Stomach smooth muscle (tissue), 2 donors: Measurements from ENCODE around the gene MIPEP.

ENCODE experiments used
- H3K27ac ChIP-seq: one replicate; pipeline ENCODE4 v1.7.0; 2013; ENCODE audit warnings: mild to moderate bottlenecking, low read length, inconsistent platforms
- H3K27me3 ChIP-seq, 2 donors: one replicate each; pipeline ENCODE4 v1.7.0; 2013; ENCODE audit warnings: low read length in 2 of 2; ENCODE audit not compliant: insufficient read depth in 2 of 2, control insufficient read depth in 1 of 2
- H3K36me3 ChIP-seq, 2 donors: one replicate each; pipeline ENCODE4 v1.7.0; 2013; ENCODE audit warnings: low read length in 2 of 2; ENCODE audit not compliant: control insufficient read depth in 2 of 2, insufficient read depth in 2 of 2
- H3K4me1 ChIP-seq: one replicate; pipeline ENCODE4 v1.7.0; 2013; ENCODE audit warnings: low read length; ENCODE audit not compliant: control insufficient read depth, insufficient read depth
- H3K4me3 ChIP-seq, 2 donors: one replicate each; pipeline ENCODE4 v1.7.0; 2013; ENCODE audit warnings: low read length in 2 of 2
- H3K9ac ChIP-seq, 2 donors: one replicate each; pipeline ENCODE4 v1.7.0; 2013; ENCODE audit warnings: low read length in 2 of 2, mild to moderate bottlenecking in 1 of 2
- H3K9me3 ChIP-seq, 2 donors: one replicate each; pipeline ENCODE4 v1.7.0; 2013; ENCODE audit warnings: low read length in 2 of 2; ENCODE audit not compliant: control insufficient read depth in 2 of 2
- donor health status: healthy.
- donor health status: Pancreatic carcinoma.

MIPEP gene

GRCh38 chr13:23796551-23796950, 92.6 kb downstream of the MIPEP start:
- Histone ChIP-seq H3K27ac (no peak overlapping the region), H3K9me3 (no peaks in the 10 kb centered on the region), H3K9ac (no peak overlapping the region), H3K4me1 (no peaks in the 10 kb centered on the region), H3K4me3 (no peak overlapping the region), H3K36me3 (peaks cover 3 to 5% of the 10 kb centered on the region in 2 donors), H3K27me3 (no peaks in the 10 kb centered on the region)

DNA sequence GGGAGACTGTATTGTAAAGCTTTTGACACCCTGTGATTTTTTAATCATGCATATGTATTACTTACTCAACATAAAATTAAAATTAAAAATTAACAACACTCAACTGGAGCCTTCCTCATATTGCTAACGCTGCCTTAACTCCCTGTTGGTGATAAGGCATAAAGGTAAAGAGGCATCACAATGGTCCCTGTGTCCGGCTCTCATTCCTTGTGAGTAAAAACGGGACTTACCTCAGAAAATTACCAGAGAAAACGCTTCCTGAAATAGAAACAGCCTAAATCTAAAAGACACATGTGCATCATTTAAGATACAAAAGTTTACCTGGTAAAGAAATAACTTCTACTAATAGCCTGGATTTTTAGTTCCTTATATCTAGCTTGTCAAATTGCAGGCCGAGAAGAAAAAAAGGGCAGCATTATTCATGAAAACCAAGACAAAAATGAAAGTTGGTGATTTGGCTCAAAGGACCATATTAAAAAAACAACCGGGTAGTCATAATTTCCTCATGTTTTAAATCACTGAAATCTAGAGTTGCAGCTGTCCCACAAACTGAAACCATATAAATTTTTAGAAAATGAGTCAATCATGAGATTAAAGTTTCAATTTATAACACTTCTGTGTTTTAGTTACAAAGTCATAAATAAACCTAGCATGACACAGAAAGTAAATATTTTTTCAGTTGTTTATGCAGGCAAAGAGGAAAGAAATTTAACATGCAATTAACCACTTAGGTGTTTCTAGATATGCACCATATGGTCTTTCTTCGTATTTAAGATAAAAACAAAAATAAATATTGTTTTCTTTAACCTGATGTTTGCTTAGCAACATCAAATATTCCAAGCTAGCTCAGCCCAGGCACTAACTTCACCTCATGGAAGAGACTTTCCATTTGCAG, 94.7 kb downstream of the MIPEP start:
- no peak overlapping the region for H3K27ac ChIP-seq
- H3K27me3 ChIP-seq = no peaks in the 10 kb centered on the region
- no peaks in the 10 kb centered on the region for H3K9me3 ChIP-seq
- H3K4me1 ChIP-seq = peaks cover under 1% of the 10 kb centered on the region
- H3K9ac ChIP-seq = no peak overlapping the region
- H3K36me3 ChIP-seq = peaks cover 3 to 5% of the 10 kb centered on the region in 2 donors
- H3K4me3 ChIP-seq = no peak overlapping the region

DNA sequence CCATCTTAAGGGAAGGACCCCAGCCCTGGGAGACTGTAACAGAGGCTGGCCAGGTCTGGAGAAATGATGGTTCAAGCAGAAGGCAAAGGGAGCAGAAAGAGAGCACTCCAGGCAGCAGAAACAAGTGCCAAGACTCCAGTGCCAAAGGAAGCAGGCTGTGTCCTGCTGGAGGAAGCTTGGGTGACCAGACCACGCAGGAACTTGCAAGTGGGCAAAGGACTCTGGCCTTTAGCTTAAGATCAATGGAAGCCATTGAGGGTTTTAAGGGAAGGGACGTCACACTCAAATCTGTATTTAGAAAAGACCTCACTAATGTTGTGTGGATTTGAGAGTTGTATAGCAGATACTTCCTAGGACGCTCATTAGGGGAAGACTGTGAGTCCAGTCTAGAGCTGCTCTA, 95.5 kb downstream of the MIPEP start:
- peaks cover 4% of the 10 kb centered on the region for H3K4me1 ChIP-seq
- no peak overlapping the region for H3K9ac ChIP-seq
- H3K9me3 ChIP-seq = no peaks in the 10 kb centered on the region
- H3K27ac ChIP-seq = no peak overlapping the region
- H3K36me3 ChIP-seq = peaks cover 3 to 5% of the 10 kb centered on the region in 2 donors
- no peak overlapping the region for H3K4me3 ChIP-seq
- no peaks in the 10 kb centered on the region for H3K27me3 ChIP-seq

- Histone ChIP-seq H3K4me1 (peaks cover 4% of the 10 kb centered on the region), H3K9ac (no peak overlapping the region), H3K9me3 (no peaks in the 10 kb centered on the region), H3K36me3 (peaks cover 0 to 5% of the 10 kb centered on the region in 2 donors), H3K27me3 (no peaks in the 10 kb centered on the region), H3K4me3 (no peak overlapping the region), H3K27ac (no peak overlapping the region)
Measured at GRCh38 chr13:23792680-23793079, 96.5 kb downstream of the MIPEP start.

DNA sequence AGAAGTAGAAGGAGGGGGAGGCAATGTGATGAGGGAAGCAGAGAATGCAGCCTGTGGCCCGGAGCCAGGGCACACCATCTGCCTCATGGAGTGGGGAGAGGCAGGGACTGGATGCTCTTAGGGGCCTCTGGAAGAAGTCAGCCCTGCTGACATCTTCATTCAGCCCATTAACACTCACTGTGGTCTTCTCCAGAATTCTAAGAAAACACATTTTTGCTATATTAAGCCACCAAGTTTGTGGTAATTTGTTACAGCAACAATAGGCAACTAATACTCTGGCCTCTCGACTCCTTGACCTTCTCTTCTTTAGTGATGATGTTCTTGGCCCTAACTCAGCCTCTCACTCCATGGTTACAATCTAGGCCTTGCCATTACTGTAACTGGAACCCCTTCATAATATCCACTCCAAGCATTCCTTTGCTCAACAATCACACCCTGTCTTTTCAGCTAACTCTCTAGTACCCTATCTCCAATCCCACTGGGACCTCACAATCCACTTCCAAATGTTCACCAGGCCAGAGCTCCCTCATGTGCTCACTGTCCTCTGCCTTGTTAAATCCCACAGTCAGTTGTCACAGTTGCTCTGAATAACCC, 98.5 kb downstream of the MIPEP start:
- peaks cover 4% of the 10 kb centered on the region for H3K4me1 ChIP-seq
- H3K9me3 ChIP-seq = no peaks in the 10 kb centered on the region
- H3K27ac ChIP-seq = no peak overlapping the region
- H3K9ac ChIP-seq = no peak overlapping the region
- no peak overlapping the region for H3K4me3 ChIP-seq
- no peaks in the 10 kb centered on the region for H3K36me3 ChIP-seq
- no peaks in the 10 kb centered on the region for H3K27me3 ChIP-seq

DNA sequence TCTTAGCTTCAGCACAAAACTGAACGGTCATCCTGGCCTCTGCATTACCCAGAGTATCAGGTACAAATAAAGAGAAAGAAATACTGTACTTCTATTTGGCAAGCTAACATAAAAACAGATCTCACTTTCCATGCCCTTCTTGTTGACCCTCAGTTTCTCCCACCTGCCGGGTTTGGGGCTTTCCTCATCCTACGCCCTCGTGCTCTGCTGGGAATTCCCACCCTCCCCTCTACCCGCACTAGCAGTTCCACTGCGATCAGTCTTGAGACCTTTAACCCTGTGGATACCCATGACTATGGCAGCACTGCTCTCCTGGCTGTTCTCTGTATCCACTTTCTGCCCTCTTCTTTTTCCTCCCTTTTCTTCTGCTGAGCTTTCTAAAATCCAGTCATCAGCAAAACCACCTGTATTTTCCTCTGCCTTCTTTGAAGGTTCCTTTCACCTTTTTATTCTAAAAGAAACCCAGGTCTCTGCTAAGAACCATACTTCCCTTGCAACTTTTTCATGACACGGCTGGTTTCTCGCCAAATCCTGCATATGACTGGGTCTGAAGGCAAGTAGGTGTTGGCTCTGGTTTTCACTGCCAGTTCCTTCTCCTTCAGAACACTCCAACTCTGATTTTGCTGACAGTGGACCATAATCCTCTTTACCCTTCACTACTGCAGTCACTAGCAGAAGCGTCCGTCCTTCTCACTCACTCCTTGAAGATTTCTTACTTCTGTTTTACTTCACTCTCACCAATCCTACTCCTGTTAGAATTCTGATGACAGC, 99.4 kb downstream of the MIPEP start:
- no peaks in the 10 kb centered on the region for H3K36me3 ChIP-seq
- H3K9me3 ChIP-seq = no peaks in the 10 kb centered on the region
- H3K9ac ChIP-seq = no peak overlapping the region
- no peak overlapping the region for H3K27ac ChIP-seq
- peaks cover 4% of the 10 kb centered on the region for H3K4me1 ChIP-seq
- no peaks in the 10 kb centered on the region for H3K27me3 ChIP-seq
- no peak overlapping the region for H3K4me3 ChIP-seq

GRCh38 chr13:23788459-23788858, 100.7 kb downstream of the MIPEP start:
- H3K36me3 ChIP-seq = no peaks in the 10 kb centered on the region
- H3K4me3 ChIP-seq = no peak overlapping the region
- H3K4me1 ChIP-seq = peaks cover 4% of the 10 kb centered on the region
- H3K9ac ChIP-seq = no peak overlapping the region
- H3K27ac ChIP-seq = no peak overlapping the region
- no peaks in the 10 kb centered on the region for H3K9me3 ChIP-seq
- no peaks in the 10 kb centered on the region for H3K27me3 ChIP-seq

- peaks cover 4% of the 10 kb centered on the region for H3K4me1 ChIP-seq
- H3K27ac ChIP-seq = no peak overlapping the region
- no peak overlapping the region for H3K9ac ChIP-seq
- no peaks in the 10 kb centered on the region for H3K9me3 ChIP-seq
- no peak overlapping the region for H3K4me3 ChIP-seq
- H3K27me3 ChIP-seq = no peaks in the 10 kb centered on the region
- H3K36me3 ChIP-seq = no peaks in the 10 kb centered on the region
Measured at GRCh38 chr13:23787464-23787863, 101.7 kb downstream of the MIPEP start.

GRCh38 chr13:23786607-23787006, 102.6 kb downstream of the MIPEP start:
- Histone ChIP-seq H3K36me3 (no peaks in the 10 kb centered on the region), H3K27me3 (no peaks in the 10 kb centered on the region), H3K9me3 (no peaks in the 10 kb centered on the region), H3K4me3 (no peak overlapping the region), H3K9ac (no peak overlapping the region), H3K27ac (no peak overlapping the region), H3K4me1 (peaks cover 4% of the 10 kb centered on the region)

DNA sequence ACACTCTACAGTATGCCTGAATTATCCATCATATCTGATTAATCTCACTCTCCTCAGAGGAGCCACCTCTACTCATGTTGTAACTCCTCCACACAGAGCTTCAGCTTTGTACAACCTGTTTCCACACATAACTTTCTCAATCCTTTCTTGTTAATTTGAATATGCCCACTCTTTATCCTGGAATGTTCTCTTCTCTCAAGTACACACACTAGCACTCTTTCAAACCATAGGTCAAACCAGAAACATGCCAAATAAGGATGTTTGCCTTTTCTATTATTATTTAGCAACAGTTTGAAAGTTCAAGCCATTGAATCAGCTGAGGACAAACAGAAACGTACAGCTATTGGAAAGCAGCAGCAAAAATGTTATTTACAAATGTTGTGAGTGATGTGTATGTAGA, 110.3 kb downstream of the MIPEP start:
- H3K4me1 ChIP-seq = no peaks in the 10 kb centered on the region
- no peaks in the 10 kb centered on the region for H3K36me3 ChIP-seq
- no peak overlapping the region for H3K27ac ChIP-seq
- H3K9me3 ChIP-seq = no peaks in the 10 kb centered on the region
- H3K4me3 ChIP-seq = no peak overlapping the region
- H3K9ac ChIP-seq = no peak overlapping the region
- H3K27me3 ChIP-seq = no peaks in the 10 kb centered on the region
